NCI-H460 (cell line): Measurements from ENCODE around the gene SYT3. TPM values are rescaled to one million over a fixed set of nuclear protein-coding genes. Genes with fewer than 3 reads are reported as not detected.

Source experiments
- DNase-seq: peaks from one replicate; pipeline ENCODE4 v3.0.0-alpha.2; 2016; ENCODE audit warnings: low read depth; ENCODE audit errors: extremely low read depth
- total RNA-seq: library from RNA; depleted of rRNA; stranded (reverse); fragments of >200 nt; shearing (Covaris generic); gene quantifications from 2 replicates; pipeline ENCODE4 v1.2.3, GENCODE V29; 2014

Gene SYT3
- total RNA-seq, 1 experiment from 2014 or later, result 0.20 TPM

- no peak for DNase-seq
Observed at GRCh38 chr19:50662651-50663481, 23.2 kb upstream of the SYT3 start.

GRCh38 chr19:50661766-50662650, 22.3 kb upstream of the SYT3 start:
- no peak for DNase-seq

GRCh38 chr19:50661023-50661422, 21.3 kb upstream of the SYT3 start:
- DNase-seq, result no peak

- DNase-seq, result no peak
Observed at GRCh38 chr19:50660088-50660366, 20.3 kb upstream of the SYT3 start.

GRCh38 chr19:50659318-50660087, 19.8 kb upstream of the SYT3 start:
- no peak for DNase-seq

GRCh38 chr19:50658441-50659317, 19.0 kb upstream of the SYT3 start:
- DNase-seq, result peak; percentile 84

GRCh38 chr19:50657712-50658440, 18.2 kb upstream of the SYT3 start:
- DNase-seq, result peak; percentile 99

- DNase-seq, result no peak
Observed at GRCh38 chr19:50657222-50657669, 17.6 kb upstream of the SYT3 start.

GRCh38 chr19:50654882-50655281, 15.2 kb upstream of the SYT3 start:
- DNase-seq, result no peak

- DNase-seq, result no peak
Observed at GRCh38 chr19:50652722-50653121, 13.0 kb upstream of the SYT3 start.

- no peak for DNase-seq
Observed at GRCh38 chr19:50651174-50651573, 11.5 kb upstream of the SYT3 start.

- DNase-seq, result no peak
Observed at GRCh38 chr19:50649433-50650391, 10.0 kb upstream of the SYT3 start, which contains the start of gene C19orf81. Gene C19orf81, plus strand, starts transcription at chr19:50649445. Its CDS starts 0 bp downstream, at chr19:50649445.

GRCh38 chr19:50648659-50649058, 9.0 kb upstream of the SYT3 start:
- no peak for DNase-seq

- no peak for DNase-seq
Observed at GRCh38 chr19:50647879-50648615, 8.4 kb upstream of the SYT3 start.

GRCh38 chr19:50646074-50646807, 6.6 kb upstream of the SYT3 start:
- peak; percentile 19 for DNase-seq

- no peak for DNase-seq
Observed at GRCh38 chr19:50645107-50645506, 5.4 kb upstream of the SYT3 start.
